Mucosa of gallbladder (tissue), 1 donor: ENCODE data around the gene BMP2K. TPM values are rescaled to one million over a fixed set of nuclear protein-coding genes. Genes with fewer than 3 reads are reported as not detected.

Experiments used
- DNase-seq: peaks from one replicate; pipeline ENCODE4 v3.0.0-alpha.2; 2020; ENCODE audit warnings: low spot score
- total RNA-seq: library from RNA; stranded (reverse); gene quantifications from one replicate; pipeline ENCODE4 v1.2.1, GENCODE V29; 2021
- donor health status: DM: no; HTN: no; CAD: no.

BMP2K gene
- 42.0 TPM for total RNA-seq

DNA sequence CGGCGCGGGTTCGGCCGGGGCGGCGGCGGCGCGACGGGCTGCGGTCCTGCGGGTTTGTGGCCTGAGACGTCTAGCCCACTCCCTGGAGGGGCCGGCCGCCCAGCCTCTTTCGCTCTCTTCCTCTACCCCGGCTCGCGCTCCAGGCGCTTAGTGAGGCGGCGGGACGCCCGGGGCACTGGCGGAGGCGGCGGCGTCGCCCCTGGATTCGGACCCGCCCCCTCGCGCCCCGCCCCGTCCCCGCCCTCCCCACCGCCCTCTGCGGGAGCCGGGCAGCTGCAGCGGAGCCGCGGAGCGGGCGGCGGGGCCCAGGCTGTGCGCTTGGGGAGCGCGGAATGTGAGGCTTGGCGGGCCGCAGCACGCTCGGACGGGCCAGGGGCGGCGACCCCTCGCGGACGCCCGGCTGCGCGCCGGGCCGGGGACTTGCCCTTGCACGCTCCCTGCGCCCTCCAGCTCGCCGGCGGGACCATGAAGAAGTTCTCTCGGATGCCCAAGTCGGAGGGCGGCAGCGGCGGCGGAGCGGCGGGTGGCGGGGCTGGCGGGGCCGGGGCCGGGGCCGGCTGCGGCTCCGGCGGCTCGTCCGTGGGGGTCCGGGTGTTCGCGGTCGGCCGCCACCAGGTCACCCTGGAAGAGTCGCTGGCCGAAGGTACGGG, at the start of gene BMP2K:
Gene BMP2K, plus strand, starts transcription at position 272 of the 650 bp plus-strand sequence. Its CDS starts 194 bp downstream, at position 466.
- DNase-seq: peak; percentile 75

DNA sequence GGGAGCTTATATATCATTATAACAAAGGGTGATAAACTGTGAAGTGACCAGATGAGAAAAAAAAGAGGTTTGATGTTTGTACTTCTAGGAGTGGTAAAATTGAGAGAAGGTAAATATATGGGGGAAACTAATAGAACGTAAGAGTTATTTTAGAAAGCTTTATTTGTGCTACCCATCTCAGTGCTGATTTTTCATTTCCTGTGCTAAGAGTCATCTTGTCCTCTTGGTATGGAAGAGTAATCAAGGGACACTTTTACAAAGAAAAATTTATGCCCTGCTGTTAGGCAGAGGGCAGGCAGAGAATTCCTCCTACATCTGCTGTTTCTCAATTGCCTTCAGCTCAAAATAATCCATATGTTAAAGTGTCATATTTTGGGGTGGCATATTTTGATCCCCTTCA, 49.6 kb upstream of the BMP2K start:
- no peak for DNase-seq

DNA sequence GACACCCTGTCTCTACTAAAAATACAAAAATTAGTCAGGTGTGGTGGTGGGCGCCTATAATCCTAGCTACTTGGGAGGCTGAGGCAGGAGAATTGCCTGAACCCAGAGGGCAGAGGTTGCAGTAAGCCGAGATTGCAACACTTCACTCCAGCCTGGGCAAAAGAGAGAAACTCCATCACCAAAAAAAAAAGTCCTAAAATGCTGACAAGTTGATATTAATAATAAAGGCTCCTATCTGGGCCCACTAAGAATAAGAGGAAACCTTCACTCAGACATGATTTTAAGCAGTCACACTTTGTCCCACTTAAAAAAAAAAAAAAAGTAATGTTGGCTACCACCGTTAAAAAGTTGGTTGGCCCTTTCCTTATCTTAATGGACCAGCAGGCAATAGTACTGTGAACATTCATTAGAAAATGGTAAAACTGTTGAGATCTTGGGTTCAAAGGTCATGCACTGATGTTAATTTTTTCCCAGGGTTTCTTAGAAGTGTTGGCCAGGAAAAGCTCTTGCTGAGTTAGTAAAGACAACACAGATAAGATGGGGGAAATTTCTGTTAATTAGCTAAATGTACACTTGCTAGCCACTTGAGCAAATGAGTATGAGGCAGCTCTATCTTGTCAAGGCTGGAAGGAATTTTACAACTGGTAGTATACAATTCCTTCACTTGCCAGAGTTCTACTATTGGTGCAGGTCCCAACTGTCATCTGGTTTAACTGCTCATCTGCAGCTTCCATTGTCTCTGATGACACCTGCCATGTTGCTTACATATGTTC, 43.6 kb upstream of the BMP2K start:
- DNase-seq: no peak

DNA sequence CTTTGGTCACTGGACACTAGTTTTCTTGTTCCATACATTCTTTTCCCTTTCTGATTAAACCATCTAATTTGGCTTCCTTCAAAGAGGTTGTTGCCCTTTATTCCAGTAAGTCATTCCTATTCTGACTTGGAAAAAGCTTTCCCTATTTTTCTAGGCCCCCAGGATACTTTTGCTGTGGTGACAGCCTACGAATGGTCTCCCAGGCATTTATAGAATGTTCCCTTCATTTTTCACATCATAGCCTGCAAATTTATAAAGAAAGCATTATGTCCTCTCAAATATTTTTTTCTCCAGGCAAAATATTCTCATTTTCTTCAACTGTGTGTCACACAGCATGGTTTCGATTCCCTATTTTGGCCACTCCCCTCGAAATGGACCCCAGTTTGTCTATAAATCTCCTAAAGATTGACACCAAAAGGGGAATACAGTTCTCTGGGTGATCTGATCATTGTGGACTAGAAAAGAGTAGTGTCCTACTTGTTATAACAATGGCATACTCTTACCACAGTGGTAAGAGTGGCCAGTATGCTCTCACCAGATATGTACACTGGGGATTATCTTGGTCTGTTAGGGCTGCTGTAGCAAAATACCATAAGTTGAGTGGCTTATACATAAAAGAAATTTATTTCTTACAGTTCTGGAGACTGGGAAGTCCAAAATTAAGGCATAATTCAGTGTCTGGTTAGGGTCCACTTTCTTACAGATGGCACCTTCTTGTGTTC, 41.5 kb upstream of the BMP2K start:
- DNase-seq: no peak

DNA sequence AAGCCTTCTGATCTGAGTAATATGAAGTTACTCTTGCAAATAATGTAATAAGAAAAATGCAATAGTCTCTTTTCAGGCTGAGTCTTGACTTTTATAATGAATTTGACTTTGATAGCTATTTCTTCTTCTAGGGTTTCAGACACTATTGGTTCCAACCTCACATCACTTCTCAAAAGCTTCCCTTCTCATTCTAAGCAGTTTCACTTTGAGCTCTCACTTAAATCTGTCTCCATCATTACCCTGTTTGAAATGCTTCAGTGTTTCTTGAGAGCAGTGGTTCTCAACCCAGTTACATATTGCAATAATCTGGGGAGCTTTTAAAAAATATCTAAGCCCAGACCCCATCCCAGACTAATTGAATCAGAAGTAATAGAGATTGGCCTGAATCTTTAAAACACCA, 40.5 kb upstream of the BMP2K start:
- no peak for DNase-seq

DNA sequence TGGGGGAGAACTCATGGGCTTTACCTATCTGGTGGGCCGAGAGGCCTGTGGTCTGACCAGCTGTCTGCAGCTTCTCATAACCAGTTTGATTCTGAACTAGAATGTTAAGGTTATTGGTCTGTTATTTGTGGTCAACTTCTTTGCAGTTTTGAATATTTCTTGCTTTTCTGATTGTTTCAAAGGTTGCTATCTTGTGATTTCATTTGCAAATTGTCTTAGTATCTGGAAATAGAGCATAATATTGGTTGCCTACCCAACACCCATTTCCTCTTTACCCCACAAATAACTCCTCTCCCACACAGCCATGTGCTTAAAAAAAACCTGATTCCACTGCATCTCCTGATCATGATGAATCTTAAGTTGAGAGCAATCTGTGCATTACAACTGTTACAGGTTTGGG, 39.1 kb upstream of the BMP2K start:
- DNase-seq: no peak

DNA sequence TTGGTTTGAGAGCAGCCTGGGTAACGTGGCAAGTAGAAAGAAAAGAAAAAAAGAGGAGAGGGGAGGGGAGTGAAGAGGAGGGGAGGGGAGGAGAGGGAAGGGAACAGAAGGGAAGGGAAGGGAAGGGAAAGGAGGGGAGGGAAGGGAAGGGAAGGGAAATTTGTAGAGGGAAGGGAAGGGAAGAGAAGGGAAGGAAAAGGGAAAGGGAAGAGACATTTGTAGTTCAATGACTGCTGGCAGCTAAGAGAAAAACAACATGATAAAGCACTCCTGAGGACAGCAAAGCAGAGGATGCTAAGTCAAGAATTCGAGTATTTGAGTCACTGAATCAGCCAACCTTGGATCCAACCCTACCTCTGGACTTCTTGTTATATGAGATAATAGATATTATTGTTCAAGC, 38.2 kb upstream of the BMP2K start:
- no peak for DNase-seq

DNA sequence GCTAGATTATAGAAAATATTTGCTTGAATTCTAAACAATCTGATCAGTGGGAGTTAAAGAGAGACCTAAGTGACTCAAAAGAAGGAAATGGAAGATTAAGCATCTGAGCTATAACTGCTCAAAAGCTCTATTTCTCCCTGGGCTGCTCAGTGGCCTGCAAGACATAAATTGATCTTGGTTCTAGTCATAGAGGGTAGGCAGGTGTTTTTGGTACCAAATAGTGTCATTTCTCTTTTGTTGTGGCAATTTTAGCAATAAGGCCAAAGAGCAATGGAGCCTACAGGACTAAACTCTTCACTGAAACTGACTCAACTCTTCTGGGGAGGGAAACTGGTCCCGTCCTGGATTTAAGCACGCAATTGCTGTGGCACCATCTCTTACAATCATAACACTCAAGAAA, 33.9 kb upstream of the BMP2K start:
- no peak for DNase-seq

DNA sequence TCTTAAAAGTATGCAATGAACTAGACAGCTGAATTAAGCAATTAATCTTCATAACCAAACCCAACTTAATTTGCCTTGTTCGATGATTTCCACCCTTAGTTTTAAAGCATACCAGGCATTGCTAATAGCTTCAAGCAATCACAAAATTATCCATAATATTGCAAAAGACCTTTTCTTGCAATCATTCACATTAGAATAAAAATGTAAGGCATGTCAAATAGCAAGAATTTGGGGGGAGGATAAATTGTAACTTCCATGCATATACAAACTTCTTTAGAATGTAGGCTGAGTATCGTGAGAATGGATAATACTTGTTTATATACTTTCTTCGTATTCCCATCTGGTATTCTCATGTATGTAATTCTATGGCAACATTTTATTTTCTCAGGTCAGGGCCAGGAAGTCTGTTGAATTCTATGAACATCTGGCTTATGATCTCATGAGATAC, 28.7 kb upstream of the BMP2K start:
- no peak for DNase-seq

DNA sequence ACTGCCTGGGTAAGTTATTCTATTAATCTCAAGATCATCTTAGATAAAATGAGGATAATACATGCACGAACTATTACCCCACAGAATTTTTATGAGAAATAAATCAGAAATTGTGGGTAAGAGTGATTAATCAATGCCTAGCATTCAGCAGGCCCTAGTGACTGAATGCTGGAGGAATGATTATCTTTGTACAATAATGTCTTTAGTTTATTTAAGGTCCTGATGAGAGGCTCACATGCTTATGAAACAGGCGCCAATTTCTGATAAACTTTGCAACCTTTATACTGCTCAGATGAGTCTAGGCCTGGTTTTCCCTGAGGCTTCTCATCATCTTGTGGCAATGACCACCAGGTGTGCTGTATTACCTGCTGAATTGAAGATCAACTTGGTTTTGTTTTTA, 27.8 kb upstream of the BMP2K start:
- DNase-seq: no peak

DNA sequence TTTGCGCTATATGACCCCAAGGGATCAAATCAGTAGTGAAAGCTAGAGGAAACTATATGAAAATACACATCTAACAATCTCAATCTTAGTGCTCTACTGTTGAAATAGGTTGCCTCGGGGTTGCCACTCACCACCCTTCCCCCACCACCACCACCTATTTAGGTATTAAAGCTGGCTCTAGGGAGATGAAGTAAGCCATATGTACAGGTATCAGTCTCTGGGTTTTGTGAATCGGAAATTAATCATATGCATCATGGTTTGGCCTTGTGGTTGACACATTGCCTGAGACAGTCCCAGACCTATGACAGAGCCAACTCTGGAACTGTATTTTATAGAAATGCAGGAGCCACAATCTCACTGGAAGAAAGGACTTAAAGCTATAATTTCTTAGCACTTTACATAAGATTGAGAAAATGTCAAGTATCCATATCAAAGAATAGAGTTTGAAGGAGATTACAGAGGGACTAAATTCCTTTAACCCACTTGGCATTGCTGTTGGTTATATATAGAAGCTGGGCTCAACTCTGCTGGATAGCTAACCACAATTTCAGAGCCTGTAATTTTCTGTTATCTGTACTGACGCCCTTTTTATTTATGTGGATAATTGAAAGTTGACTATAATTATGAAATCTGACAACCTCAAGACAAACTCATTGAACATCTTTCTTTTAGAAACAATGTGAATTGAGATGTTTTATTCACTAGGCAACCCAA, 26.7 kb upstream of the BMP2K start:
- no peak for DNase-seq

DNA sequence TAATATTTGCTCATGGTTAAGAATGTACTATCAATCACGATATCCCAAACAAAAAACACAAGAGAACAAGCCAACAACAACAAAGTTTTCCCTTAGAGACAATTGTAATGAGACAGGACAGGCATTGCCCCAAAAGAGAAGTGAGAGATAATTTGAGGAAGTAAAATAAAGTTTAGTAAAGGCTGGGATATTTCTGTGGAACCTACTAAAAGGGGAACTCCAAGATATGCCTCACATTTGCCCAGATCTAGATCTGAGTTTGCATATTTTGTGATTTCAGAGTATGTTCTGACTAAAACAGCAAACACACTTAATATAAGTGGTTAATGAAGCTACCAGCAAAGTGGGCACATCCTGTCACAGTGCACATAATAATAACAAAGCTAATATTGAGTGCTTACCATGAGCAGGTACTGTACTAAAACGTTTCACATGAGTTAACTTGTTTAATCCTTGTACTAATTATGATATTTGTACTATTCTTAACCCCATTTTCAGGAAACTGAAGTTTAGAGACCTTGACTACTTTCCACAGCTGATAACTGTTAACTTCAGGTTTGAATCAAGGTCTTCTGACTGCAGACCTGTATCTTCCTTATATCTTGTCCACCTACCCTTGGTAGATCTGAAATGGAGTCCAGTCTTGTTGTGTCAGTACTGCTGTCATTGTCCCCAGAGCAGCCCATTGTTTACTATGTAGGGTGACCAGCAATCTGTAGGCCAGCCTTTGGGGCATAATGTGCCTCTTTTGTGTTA, 26.0 kb upstream of the BMP2K start:
- no peak for DNase-seq

DNA sequence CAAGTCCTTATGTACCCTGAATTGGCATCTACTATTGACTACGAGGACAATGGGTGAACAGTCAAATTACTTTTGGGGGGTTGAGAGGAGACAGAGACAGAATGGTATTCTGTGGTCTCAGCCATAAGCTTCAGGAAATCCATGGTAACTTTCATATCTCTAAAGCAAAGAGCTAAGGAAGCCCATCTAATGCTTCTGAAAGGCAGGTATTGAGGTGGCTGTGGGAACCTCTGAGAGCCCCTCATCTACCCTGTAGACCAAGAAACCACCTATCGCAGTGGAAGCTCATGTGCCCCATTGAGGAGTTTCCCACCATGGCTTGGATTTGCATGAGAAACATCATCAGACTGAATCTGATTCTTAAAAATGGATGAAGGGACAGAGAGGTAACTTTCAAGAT, 23.1 kb upstream of the BMP2K start:
- DNase-seq: no peak

DNA sequence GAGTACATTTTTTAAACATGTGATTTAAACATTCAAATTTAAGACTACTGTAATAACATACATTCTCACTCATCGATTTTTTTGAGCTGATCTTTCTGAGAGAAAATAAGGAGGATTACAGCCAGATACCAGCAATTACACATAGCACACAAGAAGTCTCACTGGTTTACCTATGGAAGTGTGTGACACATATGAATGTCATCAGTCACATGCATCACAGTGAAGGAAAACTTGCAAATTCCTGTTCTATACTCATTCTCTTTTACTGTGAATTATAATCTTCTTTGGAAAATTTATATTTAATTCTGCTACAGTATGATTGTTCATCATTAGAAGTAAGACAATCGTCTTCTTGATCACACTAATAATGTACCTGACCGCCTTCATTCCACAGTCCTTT, 21.3 kb upstream of the BMP2K start:
- no peak for DNase-seq

DNA sequence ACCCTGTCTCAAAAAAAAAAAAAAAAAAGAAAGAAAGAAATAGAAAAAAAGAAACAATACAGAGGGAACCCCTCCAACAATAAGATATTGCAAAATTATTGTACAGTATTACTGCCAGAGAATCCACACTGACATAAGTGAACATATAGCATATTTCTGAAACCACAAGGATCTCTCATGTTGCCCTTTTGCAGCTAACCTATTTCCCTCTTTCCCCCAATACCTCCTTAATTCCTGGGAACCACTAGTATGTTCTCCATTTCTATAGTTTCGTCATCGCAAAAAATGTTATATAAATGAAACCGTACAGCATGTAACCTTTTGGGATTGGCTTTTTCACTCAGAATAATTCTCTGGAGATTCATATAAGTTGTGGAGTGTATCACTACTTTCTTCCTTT, 20.0 kb upstream of the BMP2K start:
- no peak for DNase-seq

DNA sequence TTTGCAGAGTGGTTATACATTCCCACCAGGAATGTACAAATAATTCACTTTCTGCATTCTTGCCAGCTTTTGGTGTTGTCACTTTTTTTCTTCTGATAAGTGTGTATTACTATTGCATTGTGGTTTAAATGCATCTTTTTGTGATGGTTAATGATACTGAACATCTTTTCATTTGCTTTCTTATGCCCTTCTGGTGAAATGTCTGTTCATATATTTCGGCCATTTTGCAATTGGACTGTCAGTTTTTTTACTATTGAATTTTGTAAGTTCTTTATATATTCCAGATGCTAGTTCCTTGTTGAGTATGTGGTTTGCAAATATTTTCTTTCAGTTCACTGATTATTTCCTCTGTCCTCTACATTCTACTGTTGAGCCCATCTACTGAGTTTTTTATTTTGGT, 19.4 kb upstream of the BMP2K start:
- DNase-seq: no peak

DNA sequence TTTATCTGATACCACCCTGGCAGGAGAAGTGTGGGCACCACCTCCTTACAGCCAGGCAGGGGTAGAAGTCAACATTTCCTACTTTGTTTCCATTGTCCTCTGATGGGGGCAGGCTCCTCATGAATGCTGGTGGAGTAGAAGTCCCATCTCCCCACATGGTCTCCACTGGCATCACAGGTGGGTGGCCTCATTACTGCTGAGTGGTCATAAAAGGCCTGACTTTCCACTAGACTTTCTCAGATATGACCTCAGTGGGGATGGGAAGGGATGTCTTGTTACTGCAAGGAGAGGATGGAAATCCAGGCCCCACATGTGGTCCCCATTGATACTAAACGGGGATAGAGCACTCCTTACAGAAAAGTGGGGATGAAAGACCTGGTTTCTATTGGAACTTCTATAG, 18.6 kb upstream of the BMP2K start:
- no peak for DNase-seq

DNA sequence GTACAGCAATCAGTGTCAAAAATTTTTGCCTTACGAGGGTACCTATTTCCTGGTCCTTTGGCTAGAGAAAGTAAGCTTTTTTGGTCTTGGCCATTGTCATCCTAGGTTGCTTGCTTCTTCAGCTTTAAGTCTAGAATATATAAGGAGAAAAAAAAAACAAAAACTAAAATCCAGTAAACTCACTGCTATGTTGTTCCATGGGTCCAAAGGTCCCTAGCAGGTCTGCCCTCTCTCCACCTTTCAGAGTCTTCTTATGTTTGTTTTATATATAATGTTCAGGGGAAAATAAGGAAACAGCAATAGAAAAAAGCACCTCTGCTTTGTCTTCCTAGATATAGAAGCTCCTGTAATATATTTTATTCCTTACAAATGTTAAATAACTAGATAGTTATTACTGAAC, 18.1 kb upstream of the BMP2K start:
- DNase-seq: no peak

DNA sequence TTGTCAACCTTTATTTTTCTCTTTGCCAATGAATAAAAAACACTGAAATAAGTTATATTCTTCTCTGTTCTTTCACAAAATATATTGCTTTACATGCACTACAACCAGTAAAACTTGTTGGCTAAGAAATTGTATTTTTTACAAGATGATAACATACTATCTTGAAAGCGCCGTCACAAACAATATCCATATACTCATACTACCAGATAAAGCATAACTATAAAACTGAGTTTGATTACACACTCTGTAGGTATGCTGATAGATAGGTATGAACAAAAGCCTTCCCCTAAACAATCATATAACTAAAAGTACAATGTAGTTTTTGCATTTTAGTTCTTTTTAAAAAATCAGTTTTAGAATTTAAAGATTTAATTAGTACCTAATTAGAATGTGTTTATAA, 13.6 kb upstream of the BMP2K start:
- no peak for DNase-seq

DNA sequence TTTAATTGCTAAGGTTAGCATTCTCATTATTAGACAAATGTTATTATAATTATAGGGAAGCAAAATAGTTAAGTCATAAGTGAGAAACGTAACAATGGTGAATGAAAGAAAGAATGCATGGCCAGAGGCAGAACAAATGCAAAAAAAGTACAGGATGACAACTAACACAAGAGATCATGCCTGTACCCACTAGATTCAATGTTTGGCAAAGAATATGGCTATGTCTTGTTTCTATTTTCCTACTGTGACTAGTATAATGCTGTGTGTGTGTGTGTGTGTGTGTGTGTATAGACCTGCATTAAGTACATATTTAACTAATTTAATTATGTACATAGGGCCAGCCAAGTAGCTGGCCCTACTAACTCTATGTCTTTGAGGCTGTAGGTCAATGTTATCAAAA, 12.9 kb upstream of the BMP2K start:
- DNase-seq: no peak

DNA sequence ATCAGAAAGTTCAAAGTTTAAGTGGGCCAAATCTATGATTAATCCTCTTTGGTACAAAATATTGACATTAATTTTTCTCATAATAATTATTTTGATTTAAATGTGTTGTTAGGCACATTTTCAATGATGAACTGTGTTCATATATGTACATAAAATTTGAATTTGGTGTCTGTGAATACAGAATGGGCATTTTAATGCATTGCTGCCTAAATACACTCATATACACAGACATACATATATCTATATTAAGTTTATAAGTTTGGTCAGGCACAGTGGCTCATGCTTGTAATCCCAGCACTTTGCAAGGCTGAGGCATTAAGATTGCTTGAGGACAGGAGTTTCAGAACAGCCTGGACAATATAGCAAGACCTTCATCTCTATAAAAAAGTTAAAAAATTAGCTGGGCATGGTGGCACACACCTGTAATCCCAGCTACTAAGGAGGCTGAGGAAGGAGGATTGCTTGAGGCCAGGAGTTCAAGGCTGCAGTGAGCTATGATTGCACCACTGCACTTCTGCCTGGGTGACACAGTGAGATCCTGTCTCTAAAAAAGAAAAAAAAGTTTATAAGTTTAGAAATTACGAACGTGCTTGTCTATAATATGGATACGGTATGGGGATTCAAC, 12.3 kb upstream of the BMP2K start:
- no peak for DNase-seq
